KMS-11 (cell line): ENCODE measurements around the gene TMEM145.

ENCODE experiments used
- H2AFZ ChIP-seq: fragments of 200-600 bp; sonication (generic); 2 replicates; pipeline ENCODE4 v1.6.1; 2016; ENCODE audit warnings: antibody characterized with exemption, mixed run types, low read depth
- H3K27ac ChIP-seq: fragments of 200-600 bp; sonication (generic); 2 replicates; pipeline ENCODE4 v1.6.1; 2016; ENCODE audit warnings: mild to moderate bottlenecking, mixed run types
- H3K27me3 ChIP-seq: fragments of 200-600 bp; sonication (generic); 2 replicates; pipeline ENCODE4 v1.6.1; 2017; ENCODE audit warnings: mild to moderate bottlenecking, low read depth, mixed run types, moderate library complexity; ENCODE audit not compliant: insufficient read depth
- H3K36me3 ChIP-seq: fragments of 200-600 bp; sonication (generic); 2 replicates; pipeline ENCODE4 v1.6.1; 2017; ENCODE audit warnings: mild to moderate bottlenecking, mixed run types; ENCODE audit not compliant: insufficient read depth
- H3K4me1 ChIP-seq: fragments of 200-600 bp; sonication (generic); 2 replicates; pipeline ENCODE4 v1.6.1; 2016; ENCODE audit warnings: mild to moderate bottlenecking, low read depth, mixed run types; ENCODE audit not compliant: poor library complexity, severe bottlenecking
- H3K4me2 ChIP-seq: fragments of 200-600 bp; sonication (generic); 2 replicates; pipeline ENCODE4 v1.7.0; 2016; ENCODE audit warnings: mild to moderate bottlenecking, mixed run types
- H3K4me3 ChIP-seq: fragments of 200-600 bp; sonication (generic); IDR thresholded peaks from 2 replicates; pipeline ENCODE4 v1.6.1; 2017; ENCODE audit warnings: low read depth, low read length, mixed read lengths; ENCODE audit not compliant: insufficient read depth
- H3K79me2 ChIP-seq: fragments of 200-600 bp; sonication (generic); 2 replicates; pipeline ENCODE4 v1.6.1; 2016; ENCODE audit warnings: low read depth, mixed run types; ENCODE audit not compliant: insufficient read depth
- H3K9ac ChIP-seq: fragments of 200-600 bp; sonication (generic); 2 replicates; pipeline ENCODE4 v1.6.1; 2016; ENCODE audit warnings: mild to moderate bottlenecking, mixed run types
- H4K20me1 ChIP-seq: fragments of 200-600 bp; sonication (generic); 2 replicates; pipeline ENCODE4 v1.6.1; 2016; ENCODE audit warnings: mild to moderate bottlenecking, mixed run types; ENCODE audit not compliant: insufficient read depth
- TF ChIP-seq, protein P1 (sequence below): fragments of 200-600 bp; sonication (generic); conservative IDR thresholded peaks from 2 replicates; pipeline ENCODE4 v1.6.1; 2017; ENCODE audit warnings: low read depth, mild to moderate bottlenecking, antibody characterized with exemption, low read length, moderate library complexity, mixed read lengths

TMEM145 gene

GRCh38 chr19:42268704-42269477 is 44.2 kb upstream of the TMEM145 start, which contains the start of gene CIC:
TSS of gene CIC (plus strand) at chr19:42269252. CDS start at chr19:42271784, 2,532 bp downstream.
- Histone ChIP-seq H3K27ac (peak within 1 kb of the TSS; percentile 89), H3K4me2 (peak within 1 kb of the TSS; percentile 79), H2AFZ (peak within 1 kb of the TSS; percentile 82), H3K4me1 (peaks cover 15% of the 10 kb centered on the region), H3K27me3 (no peaks in the 10 kb centered on the region), H4K20me1 (no peaks in the 10 kb centered on the region), H3K9ac (peak within 1 kb of the TSS; percentile 96), H3K79me2 (peaks cover 30% of the 10 kb centered on the region; the same call in 1 of the 2 replicates), H3K4me3 (peak within 1 kb of the TSS; percentile 49), H3K36me3 (no peaks in the 10 kb centered on the region)
- TF ChIP-seq, protein P1, sequence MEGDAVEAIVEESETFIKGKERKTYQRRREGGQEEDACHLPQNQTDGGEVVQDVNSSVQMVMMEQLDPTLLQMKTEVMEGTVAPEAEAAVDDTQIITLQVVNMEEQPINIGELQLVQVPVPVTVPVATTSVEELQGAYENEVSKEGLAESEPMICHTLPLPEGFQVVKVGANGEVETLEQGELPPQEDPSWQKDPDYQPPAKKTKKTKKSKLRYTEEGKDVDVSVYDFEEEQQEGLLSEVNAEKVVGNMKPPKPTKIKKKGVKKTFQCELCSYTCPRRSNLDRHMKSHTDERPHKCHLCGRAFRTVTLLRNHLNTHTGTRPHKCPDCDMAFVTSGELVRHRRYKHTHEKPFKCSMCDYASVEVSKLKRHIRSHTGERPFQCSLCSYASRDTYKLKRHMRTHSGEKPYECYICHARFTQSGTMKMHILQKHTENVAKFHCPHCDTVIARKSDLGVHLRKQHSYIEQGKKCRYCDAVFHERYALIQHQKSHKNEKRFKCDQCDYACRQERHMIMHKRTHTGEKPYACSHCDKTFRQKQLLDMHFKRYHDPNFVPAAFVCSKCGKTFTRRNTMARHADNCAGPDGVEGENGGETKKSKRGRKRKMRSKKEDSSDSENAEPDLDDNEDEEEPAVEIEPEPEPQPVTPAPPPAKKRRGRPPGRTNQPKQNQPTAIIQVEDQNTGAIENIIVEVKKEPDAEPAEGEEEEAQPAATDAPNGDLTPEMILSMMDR, result no peak

- H3K27ac ChIP-seq, result peak overlapping the region; percentile 86
Observed at GRCh38 chr19:42269478-42270345, 43.4 kb upstream of the TMEM145 start.

GRCh38 chr19:42270346-42271044 is 42.6 kb upstream of the TMEM145 start:
- Histone ChIP-seq H3K4me3 (no peak overlapping the region), H3K36me3 (no peaks in the 10 kb centered on the region), H3K4me1 (peaks cover 15% of the 10 kb centered on the region), H4K20me1 (no peaks in the 10 kb centered on the region), H3K27ac (peak overlapping the region; percentile 86), H3K9ac (peak overlapping the region; percentile 76), H3K4me2 (peak overlapping the region; percentile 72), H2AFZ (peak overlapping the region; percentile 59; the same call in 1 of the 2 replicates), H3K79me2 (peaks cover 30% of the 10 kb centered on the region; the same call in 1 of the 2 replicates), H3K27me3 (no peaks in the 10 kb centered on the region)
- TF ChIP-seq, protein P1, result no peak

More at GRCh38 chr19:42269478-42270345, 43.4 kb upstream of the TMEM145 start:
- no peaks in the 10 kb centered on the region for H3K27me3 ChIP-seq
- H3K4me1 ChIP-seq, result peaks cover 15% of the 10 kb centered on the region
- peaks cover 30% of the 10 kb centered on the region; the same call in 1 of the 2 replicates for H3K79me2 ChIP-seq
- no peaks in the 10 kb centered on the region for H4K20me1 ChIP-seq
- H3K36me3 ChIP-seq, result no peaks in the 10 kb centered on the region
- peak overlapping the region; percentile 76 for H3K9ac ChIP-seq
- peak overlapping the region; percentile 72 for H3K4me2 ChIP-seq
- H2AFZ ChIP-seq, result peak overlapping the region; percentile 59; the same call in 1 of the 2 replicates
- H3K4me3 ChIP-seq, result no peak overlapping the region
- TF ChIP-seq, protein P1, result no peak

- H3K4me1 ChIP-seq, result peaks cover 15% of the 10 kb centered on the region
- no peaks in the 10 kb centered on the region for H3K36me3 ChIP-seq
- TF ChIP-seq, protein P1, result no peak
- no peaks in the 10 kb centered on the region for H4K20me1 ChIP-seq
- peak overlapping the region; percentile 76; the same call in 1 of the 2 replicates for H3K9ac ChIP-seq
- peaks cover 30% of the 10 kb centered on the region; the same call in 1 of the 2 replicates for H3K79me2 ChIP-seq
- no peak overlapping the region for H2AFZ ChIP-seq
- H3K4me2 ChIP-seq, result peak overlapping the region; percentile 72
- H3K27me3 ChIP-seq, result no peaks in the 10 kb centered on the region
- peak overlapping the region; percentile 86; the same call in 1 of the 2 replicates for H3K27ac ChIP-seq
- H3K4me3 ChIP-seq, result no peak overlapping the region
Observed at GRCh38 chr19:42271045-42271419, 42.1 kb upstream of the TMEM145 start.
